OCI-LY1 (cell line): ENCODE results near the gene SYT1.

Experiments
- H2AFZ ChIP-seq: fragments of 200-600 bp; sonication (generic), shearing (Covaris generic); 2 replicates; pipeline ENCODE4 v1.6.0; 2014; ENCODE audit warnings: antibody characterized with exemption, mild to moderate bottlenecking, low read length
- H3F3A ChIP-seq: fragments of 200-600 bp; sonication (generic), shearing (Covaris generic); 2 replicates; pipeline ENCODE4 v1.6.0; 2014; ENCODE audit warnings: mild to moderate bottlenecking, antibody characterized with exemption, low read length, moderate library complexity; ENCODE audit not compliant: insufficient read depth
- H3K27ac ChIP-seq: fragments of 200-600 bp; sonication (generic); 2 replicates; pipeline ENCODE4 v1.5.1; 2014; ENCODE audit warnings: low read length, mixed run types, mild to moderate bottlenecking, low read depth; ENCODE audit not compliant: poor library complexity, severe bottlenecking
- H3K27me3 ChIP-seq: fragments of 200-600 bp; sonication (generic); 2 replicates; pipeline ENCODE4 v1.6.0; 2014; ENCODE audit warnings: antibody characterized with exemption, mild to moderate bottlenecking, low read length, moderate library complexity; ENCODE audit not compliant: insufficient read depth
- H3K36me3 ChIP-seq: fragments of 200-600 bp; sonication (generic); 2 replicates; pipeline ENCODE4 v1.6.1; 2014; ENCODE audit warnings: mild to moderate bottlenecking, antibody characterized with exemption, low read length, moderate library complexity, mixed read lengths; ENCODE audit not compliant: insufficient read depth
- H3K4me1 ChIP-seq: fragments of 200-600 bp; sonication (generic); 2 replicates; pipeline ENCODE4 v1.5.1; 2014; ENCODE audit warnings: mild to moderate bottlenecking, low read length, moderate library complexity; ENCODE audit not compliant: insufficient read depth, severe bottlenecking
- H3K4me2 ChIP-seq: fragments of 200-600 bp; sonication (generic), shearing (Covaris generic); 2 replicates; pipeline ENCODE4 v1.6.1; 2014; ENCODE audit warnings: low read length
- H3K4me3 ChIP-seq: fragments of 200-600 bp; sonication (generic); 2 replicates; pipeline ENCODE4 v1.5.1; 2014; ENCODE audit warnings: low read length, low read depth, mild to moderate bottlenecking, mixed read lengths; ENCODE audit not compliant: poor library complexity, severe bottlenecking
- H3K79me2 ChIP-seq: fragments of 200-600 bp; shearing (Covaris generic); 2 replicates; pipeline ENCODE4 v1.6.1; 2016; ENCODE audit warnings: mixed run types, low read length, mixed read lengths; ENCODE audit not compliant: insufficient read depth
- H3K9ac ChIP-seq: fragments of 200-600 bp; sonication (generic), shearing (Covaris generic); 2 replicates; pipeline ENCODE4 v1.6.1; 2014; ENCODE audit warnings: mild to moderate bottlenecking, low read length, mixed read lengths
- H3K9me2 ChIP-seq: fragments of 200-600 bp; sonication (generic), shearing (Covaris generic); 2 replicates; pipeline ENCODE4 v1.6.1; 2014; ENCODE audit warnings: low read depth, mild to moderate bottlenecking, low read length, mixed read lengths
- H3K9me3 ChIP-seq: fragments of 200-600 bp; shearing (Covaris generic); 2 replicates; pipeline ENCODE4 v1.6.1; 2014; ENCODE audit warnings: low read length, mixed read lengths
- H4K20me1 ChIP-seq: fragments of 200-600 bp; sonication (generic), shearing (Covaris generic); 2 replicates; pipeline ENCODE4 v1.6.0; 2016; ENCODE audit warnings: mild to moderate bottlenecking, low read length; ENCODE audit not compliant: insufficient read depth
- EZH2 ChIP-seq: fragments of 200-600 bp; sonication (generic), shearing (Covaris generic); IDR thresholded peaks from 2 replicates; pipeline ENCODE4 v1.8.0; 2017; ENCODE audit warnings: borderline replicate concordance, mixed run types, mild to moderate bottlenecking, antibody characterized with exemption, low read length, moderate library complexity, mixed read lengths
- TF ChIP-seq, protein P1 (sequence below): fragments of 200-600 bp; sonication (generic), shearing (Covaris generic); IDR thresholded peaks from 2 replicates; pipeline ENCODE4 v1.5.1; 2017; ENCODE audit warnings: mild to moderate bottlenecking, antibody characterized with exemption, low read length, moderate library complexity, mixed read lengths

The SYT1 gene

DNA sequence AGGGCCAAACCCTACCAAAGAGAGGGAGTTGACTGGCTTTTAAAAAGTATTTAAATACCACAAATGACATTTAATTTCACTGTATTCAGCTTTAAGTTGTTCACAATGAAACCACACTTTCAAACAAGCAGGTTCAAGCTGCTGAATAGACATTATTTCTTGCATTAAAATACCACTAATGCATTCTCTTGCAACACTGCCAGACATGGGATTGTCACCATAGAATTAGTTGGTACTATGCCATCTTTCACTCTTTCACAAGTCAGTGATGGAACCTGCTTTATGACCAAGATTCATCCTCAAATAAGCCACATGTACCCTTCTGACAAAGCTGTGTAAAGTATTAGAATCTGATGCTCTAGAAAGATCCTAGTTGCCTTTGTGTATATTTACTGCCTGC is 586.8 kb downstream of the SYT1 start:
- H3K79me2 ChIP-seq, result no peaks in the 10 kb centered on the region
- H3F3A ChIP-seq, result no peaks in the 10 kb centered on the region
- no peaks in the 10 kb centered on the region for H3K36me3 ChIP-seq
- H2AFZ ChIP-seq, result no peak overlapping the region
- no peaks in the 10 kb centered on the region for H3K9me3 ChIP-seq
- H3K9ac ChIP-seq, result no peak overlapping the region
- no peaks in the 10 kb centered on the region for H3K9me2 ChIP-seq
- H3K4me2 ChIP-seq, result no peak overlapping the region
- H3K4me3 ChIP-seq, result no peak overlapping the region
- H4K20me1 ChIP-seq, result no peaks in the 10 kb centered on the region
- no peaks in the 10 kb centered on the region for H3K4me1 ChIP-seq
- H3K27me3 ChIP-seq, result no peaks in the 10 kb centered on the region
- no peak for TF ChIP-seq EZH2
- TF ChIP-seq, protein P1, sequence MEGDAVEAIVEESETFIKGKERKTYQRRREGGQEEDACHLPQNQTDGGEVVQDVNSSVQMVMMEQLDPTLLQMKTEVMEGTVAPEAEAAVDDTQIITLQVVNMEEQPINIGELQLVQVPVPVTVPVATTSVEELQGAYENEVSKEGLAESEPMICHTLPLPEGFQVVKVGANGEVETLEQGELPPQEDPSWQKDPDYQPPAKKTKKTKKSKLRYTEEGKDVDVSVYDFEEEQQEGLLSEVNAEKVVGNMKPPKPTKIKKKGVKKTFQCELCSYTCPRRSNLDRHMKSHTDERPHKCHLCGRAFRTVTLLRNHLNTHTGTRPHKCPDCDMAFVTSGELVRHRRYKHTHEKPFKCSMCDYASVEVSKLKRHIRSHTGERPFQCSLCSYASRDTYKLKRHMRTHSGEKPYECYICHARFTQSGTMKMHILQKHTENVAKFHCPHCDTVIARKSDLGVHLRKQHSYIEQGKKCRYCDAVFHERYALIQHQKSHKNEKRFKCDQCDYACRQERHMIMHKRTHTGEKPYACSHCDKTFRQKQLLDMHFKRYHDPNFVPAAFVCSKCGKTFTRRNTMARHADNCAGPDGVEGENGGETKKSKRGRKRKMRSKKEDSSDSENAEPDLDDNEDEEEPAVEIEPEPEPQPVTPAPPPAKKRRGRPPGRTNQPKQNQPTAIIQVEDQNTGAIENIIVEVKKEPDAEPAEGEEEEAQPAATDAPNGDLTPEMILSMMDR, result no peak
- H3K27ac ChIP-seq, result no peak overlapping the region

- no peaks in the 10 kb centered on the region for H4K20me1 ChIP-seq
- TF ChIP-seq EZH2, result no peak
- TF ChIP-seq, protein P1, result no peak
- no peak overlapping the region for H3K4me2 ChIP-seq
- H3F3A ChIP-seq, result no peaks in the 10 kb centered on the region
- H3K4me3 ChIP-seq, result no peak overlapping the region
- no peaks in the 10 kb centered on the region for H3K9me3 ChIP-seq
- H3K9ac ChIP-seq, result no peak overlapping the region
- H2AFZ ChIP-seq, result no peak overlapping the region
- H3K27me3 ChIP-seq, result no peaks in the 10 kb centered on the region
- no peaks in the 10 kb centered on the region for H3K9me2 ChIP-seq
- H3K4me1 ChIP-seq, result no peaks in the 10 kb centered on the region
- no peak overlapping the region for H3K27ac ChIP-seq
- H3K36me3 ChIP-seq, result no peaks in the 10 kb centered on the region
- no peaks in the 10 kb centered on the region for H3K79me2 ChIP-seq
Measured at GRCh38 chr12:79451978-79452377, 587.4 kb downstream of the SYT1 start.

DNA sequence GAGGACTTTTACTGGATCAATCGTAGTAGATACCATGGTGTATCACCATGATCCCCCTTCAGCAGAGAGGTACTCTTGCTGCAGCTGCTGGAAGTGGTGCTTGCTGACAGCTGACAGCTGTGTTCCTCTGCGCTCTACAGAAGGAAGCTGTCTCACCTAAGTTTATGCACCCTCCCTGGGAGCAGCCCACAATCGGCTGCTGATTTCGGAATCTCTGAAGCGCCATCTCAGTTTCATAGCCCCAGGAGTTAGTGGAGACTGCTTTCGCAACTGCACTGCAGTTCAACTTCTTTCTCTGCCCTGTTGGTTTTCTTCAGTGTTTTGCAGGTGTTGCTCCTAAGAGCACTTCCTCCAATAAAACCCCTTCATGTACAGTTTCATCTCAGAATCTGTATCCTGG is 588.3 kb downstream of the SYT1 start:
- TF ChIP-seq, protein P1, result no peak
- no peak for TF ChIP-seq EZH2

More for the DNA sequence above, 588.3 kb downstream of the SYT1 start:
- Histone ChIP-seq H4K20me1 (no peaks in the 10 kb centered on the region), H3K9me2 (no peaks in the 10 kb centered on the region), H3K27ac (no peak overlapping the region), H3K27me3 (no peaks in the 10 kb centered on the region), H3F3A (no peaks in the 10 kb centered on the region), H3K79me2 (no peaks in the 10 kb centered on the region), H3K36me3 (no peaks in the 10 kb centered on the region), H3K9ac (no peak overlapping the region), H3K4me1 (no peaks in the 10 kb centered on the region), H2AFZ (no peak overlapping the region), H3K4me3 (no peak overlapping the region), H3K9me3 (no peaks in the 10 kb centered on the region), H3K4me2 (no peak overlapping the region)
